Lower lobe of right lung (tissue), 2 donors: ENCODE results near the gene AZIN2. TPM values are rescaled to one million over a fixed set of nuclear protein-coding genes. Genes with fewer than 3 reads are reported as not detected.
A peak's percentile ranks its signal among the peaks of the same experiment; 100 is the strongest.

ENCODE experiments used
- ATAC-seq, 2 donors: fragments of 200-7000 bp; cut with Tn5 transposase; one replicate each; pipeline ENCODE4 v1.9.1; 2020 to 2022; ENCODE audit warnings: mild to moderate bottlenecking in 2 of 2, moderate library complexity in 2 of 2
- DNase-seq: peaks from one replicate; pipeline ENCODE4 v3.0.0-alpha.2; 2020
- H3K27ac ChIP-seq: fragments of 200-600 bp; one replicate; pipeline ENCODE4 v1.8.0; 2022
- H3K27me3 ChIP-seq: fragments of 200-600 bp; one replicate; pipeline ENCODE4 v1.8.0; 2022; ENCODE audit warnings: low read depth
- H3K36me3 ChIP-seq: fragments of 200-600 bp; one replicate; pipeline ENCODE4 v1.8.0; 2022; ENCODE audit warnings: mild to moderate bottlenecking
- H3K4me1 ChIP-seq: fragments of 200-600 bp; one replicate; pipeline ENCODE4 v1.8.0; 2022
- H3K4me3 ChIP-seq: fragments of 200-600 bp; one replicate; pipeline ENCODE4 v1.8.0; 2022; ENCODE audit warnings: mild to moderate bottlenecking
- H3K9me3 ChIP-seq: fragments of 200-600 bp; one replicate; pipeline ENCODE4 v1.8.0; 2022
- intact Hi-C: fragments of 100-400 bp; cut with DNase I; formaldehyde crosslinking; loops from one replicate; pipeline ENCODE4 v1.11.0; 2022
- long read RNA-seq: library from polyadenylated mRNA; unstranded; transcript quantifications from one replicate; pipeline ENCODE4 v2.0.0, GENCODE V29; 2021
- total RNA-seq: library from RNA; stranded (reverse); fragmentation: NEBNext Ultra II Directional; extraction: Animal tissue kit (Norgen Biotek cat#: 25700); gene quantifications from one replicate; pipeline ENCODE4 v1.2.1, GENCODE V29; 2021
- TF ChIP-seq, protein P1 (sequence below): fragments of 200-600 bp; IDR thresholded peaks from one replicate; pipeline ENCODE4 v1.8.0; 2022; ENCODE audit warnings: antibody characterized with exemption, mild to moderate bottlenecking
- donor health status: DM: no; HTN: yes; CAD: no; lungs with severe emphysema.

AZIN2 gene
- total RNA-seq = 2.4 TPM
- long read RNA-seq, partial matches to known transcripts = 1 of 5 reads
- long read RNA-seq, other reads (novel, unspliced or antisense) = 4 of 5 reads

DNA sequence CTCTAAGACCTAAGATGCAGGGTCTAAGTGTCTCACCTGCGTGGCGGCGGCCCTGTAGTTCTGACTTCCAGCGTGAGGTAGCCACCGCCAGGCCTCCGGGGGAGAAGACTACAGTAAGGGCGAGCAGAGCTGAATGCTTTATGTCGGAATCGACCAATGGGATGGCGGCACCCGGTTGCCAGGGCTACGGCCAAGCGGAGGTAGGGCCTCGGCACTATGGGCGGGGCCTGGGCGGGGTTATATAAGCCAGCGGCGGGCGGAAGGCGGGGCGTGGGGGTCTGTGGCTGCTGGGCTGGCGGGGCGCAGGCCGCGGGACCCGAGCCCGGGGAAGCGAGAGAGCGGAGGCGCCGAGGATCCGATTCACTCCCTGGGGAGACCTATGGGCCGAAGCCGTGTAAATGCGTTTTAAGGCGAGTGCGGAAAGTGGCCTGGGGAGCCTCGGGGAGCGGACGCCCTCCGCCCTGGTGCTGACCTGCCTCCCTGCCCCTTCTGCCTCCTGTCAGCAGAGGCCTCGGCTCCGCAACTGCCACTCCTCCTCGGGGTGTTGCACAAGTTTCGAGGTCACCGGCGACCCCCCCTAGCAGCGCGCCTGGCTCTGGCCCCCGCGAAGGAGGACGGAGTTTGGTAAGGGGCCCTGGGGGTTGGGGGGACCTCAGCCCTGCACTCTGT, at the start of gene AZIN2:
AZIN2 (plus strand) TSS at position 269 of the 669 bp plus-strand sequence. CDS start 1,097 bp downstream, outside the sequence.
- Histone ChIP-seq H3K4me1 (peaks cover 19% of the 10 kb centered on the region), H3K27me3 (no peaks in the 10 kb centered on the region), H3K9me3 (no peaks in the 10 kb centered on the region), H3K27ac (peak within 1 kb of the TSS; percentile 59), H3K36me3 (no peaks in the 10 kb centered on the region), H3K4me3 (peak within 1 kb of the TSS; percentile 80)
- DNase-seq = peak; percentile 99
- intact Hi-C loops = no loop called here
- ATAC-seq = peak; percentile 98 to 99
- TF ChIP-seq, protein P1, sequence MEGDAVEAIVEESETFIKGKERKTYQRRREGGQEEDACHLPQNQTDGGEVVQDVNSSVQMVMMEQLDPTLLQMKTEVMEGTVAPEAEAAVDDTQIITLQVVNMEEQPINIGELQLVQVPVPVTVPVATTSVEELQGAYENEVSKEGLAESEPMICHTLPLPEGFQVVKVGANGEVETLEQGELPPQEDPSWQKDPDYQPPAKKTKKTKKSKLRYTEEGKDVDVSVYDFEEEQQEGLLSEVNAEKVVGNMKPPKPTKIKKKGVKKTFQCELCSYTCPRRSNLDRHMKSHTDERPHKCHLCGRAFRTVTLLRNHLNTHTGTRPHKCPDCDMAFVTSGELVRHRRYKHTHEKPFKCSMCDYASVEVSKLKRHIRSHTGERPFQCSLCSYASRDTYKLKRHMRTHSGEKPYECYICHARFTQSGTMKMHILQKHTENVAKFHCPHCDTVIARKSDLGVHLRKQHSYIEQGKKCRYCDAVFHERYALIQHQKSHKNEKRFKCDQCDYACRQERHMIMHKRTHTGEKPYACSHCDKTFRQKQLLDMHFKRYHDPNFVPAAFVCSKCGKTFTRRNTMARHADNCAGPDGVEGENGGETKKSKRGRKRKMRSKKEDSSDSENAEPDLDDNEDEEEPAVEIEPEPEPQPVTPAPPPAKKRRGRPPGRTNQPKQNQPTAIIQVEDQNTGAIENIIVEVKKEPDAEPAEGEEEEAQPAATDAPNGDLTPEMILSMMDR = no peak

DNA sequence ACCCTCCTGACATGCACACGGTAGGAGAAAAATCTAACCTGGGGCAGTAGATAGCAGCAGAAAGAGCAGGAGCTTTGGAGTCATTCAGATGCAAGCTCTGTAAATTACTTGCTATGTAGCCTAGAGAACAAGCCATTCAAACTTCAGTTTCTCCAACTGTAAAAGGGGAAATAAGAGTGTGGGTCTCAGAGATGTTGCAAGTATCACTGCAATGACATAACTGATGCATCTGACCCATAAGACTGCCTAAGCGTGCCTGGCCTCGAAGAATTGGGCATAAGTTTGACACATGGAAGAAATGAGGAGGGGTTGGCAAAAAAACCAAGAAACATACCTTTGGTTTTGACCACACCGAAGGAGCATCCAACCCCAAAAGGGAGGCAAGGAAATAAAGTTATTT, 49.4 kb upstream of the AZIN2 start:
- ATAC-seq = no peak
- peaks cover 49% of the 10 kb centered on the region for H3K4me1 ChIP-seq

DNA sequence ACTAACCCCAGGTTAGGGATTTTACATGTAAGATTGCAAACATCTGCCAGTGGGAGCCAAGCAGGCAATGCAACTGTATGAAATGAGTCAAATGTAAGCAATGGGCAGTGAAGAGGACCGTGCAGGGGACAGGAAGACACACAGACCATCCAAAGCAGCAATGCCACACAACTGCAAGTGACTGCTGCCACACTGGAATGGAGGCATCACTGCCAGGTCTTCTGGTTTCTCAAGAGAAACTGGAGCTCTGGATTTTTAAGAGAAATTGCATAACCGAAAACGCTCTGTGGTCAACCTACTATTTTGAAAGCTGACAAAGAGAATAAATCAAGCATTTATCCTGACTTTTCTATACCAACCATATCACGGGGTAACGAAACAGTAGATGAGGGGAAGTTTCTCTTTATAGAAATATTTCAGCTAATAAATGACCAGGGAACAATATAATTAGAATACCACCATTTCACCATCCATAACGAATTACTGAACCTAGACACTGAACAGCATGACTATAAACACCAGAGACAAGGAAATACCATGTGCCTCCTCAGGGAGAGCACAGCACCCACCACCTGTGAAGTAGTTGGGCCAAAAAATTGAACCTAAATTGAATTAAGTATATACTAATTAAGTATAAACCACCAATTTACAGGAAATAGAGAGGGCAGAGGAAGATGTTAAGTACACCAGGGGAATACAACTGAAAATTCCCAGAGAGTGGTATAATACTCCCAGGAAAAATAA, 48.7 kb upstream of the AZIN2 start:
- H3K27ac ChIP-seq = no peak overlapping the region
- H3K4me1 ChIP-seq = peaks cover 52% of the 10 kb centered on the region
- TF ChIP-seq, protein P1 = no peak

More for the DNA sequence above, 49.4 kb upstream of the AZIN2 start:
- Histone ChIP-seq H3K4me3 (no peak overlapping the region), H3K27me3 (no peaks in the 10 kb centered on the region), H3K9me3 (no peaks in the 10 kb centered on the region), H3K36me3 (peaks cover 10% of the 10 kb centered on the region), H3K27ac (no peak overlapping the region)
- intact Hi-C loops = no loop called here
- DNase-seq = no peak
- TF ChIP-seq, protein P1 = no peak

DNA sequence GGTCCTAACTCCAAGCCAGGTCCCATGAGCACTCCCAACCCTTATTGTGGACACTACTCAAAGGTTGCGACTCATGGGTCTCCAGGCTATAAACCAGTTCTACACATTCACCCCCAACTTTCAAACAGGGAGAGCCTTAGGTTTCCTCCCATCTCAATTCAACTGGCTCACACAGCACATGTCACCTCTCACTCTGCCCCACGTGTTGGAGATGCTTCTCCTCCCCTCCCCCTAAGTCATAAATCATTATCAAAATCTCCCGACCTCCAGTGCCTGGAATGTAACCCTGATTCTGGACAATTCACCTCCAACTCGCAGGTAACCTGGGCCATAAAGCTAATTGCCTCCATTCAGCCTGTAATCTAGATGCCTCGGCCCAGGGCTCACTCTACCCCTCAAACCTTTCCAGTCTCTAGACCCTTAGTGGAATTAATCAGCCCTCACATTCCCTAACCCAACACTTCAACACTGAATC, 44.9 kb upstream of the AZIN2 start:
- Histone ChIP-seq H3K36me3 (peaks cover 5% of the 10 kb centered on the region), H3K27ac (peak overlapping the region; percentile 87), H3K4me1 (peaks cover 37% of the 10 kb centered on the region), H3K27me3 (no peaks in the 10 kb centered on the region), H3K9me3 (no peaks in the 10 kb centered on the region), H3K4me3 (peak overlapping the region; percentile 84)
- TF ChIP-seq, protein P1 = no peak
- intact Hi-C loops = no loop called here
- ATAC-seq (peak; percentile 5 to 13), DNase-seq (no peak)

More for the DNA sequence above, 48.7 kb upstream of the AZIN2 start:
- Histone ChIP-seq H3K9me3 (no peaks in the 10 kb centered on the region), H3K27me3 (no peaks in the 10 kb centered on the region), H3K4me3 (no peak overlapping the region), H3K36me3 (peaks cover 10% of the 10 kb centered on the region)
- DNase-seq (no peak), ATAC-seq (no peak)
- intact Hi-C loops = no loop called here

DNA sequence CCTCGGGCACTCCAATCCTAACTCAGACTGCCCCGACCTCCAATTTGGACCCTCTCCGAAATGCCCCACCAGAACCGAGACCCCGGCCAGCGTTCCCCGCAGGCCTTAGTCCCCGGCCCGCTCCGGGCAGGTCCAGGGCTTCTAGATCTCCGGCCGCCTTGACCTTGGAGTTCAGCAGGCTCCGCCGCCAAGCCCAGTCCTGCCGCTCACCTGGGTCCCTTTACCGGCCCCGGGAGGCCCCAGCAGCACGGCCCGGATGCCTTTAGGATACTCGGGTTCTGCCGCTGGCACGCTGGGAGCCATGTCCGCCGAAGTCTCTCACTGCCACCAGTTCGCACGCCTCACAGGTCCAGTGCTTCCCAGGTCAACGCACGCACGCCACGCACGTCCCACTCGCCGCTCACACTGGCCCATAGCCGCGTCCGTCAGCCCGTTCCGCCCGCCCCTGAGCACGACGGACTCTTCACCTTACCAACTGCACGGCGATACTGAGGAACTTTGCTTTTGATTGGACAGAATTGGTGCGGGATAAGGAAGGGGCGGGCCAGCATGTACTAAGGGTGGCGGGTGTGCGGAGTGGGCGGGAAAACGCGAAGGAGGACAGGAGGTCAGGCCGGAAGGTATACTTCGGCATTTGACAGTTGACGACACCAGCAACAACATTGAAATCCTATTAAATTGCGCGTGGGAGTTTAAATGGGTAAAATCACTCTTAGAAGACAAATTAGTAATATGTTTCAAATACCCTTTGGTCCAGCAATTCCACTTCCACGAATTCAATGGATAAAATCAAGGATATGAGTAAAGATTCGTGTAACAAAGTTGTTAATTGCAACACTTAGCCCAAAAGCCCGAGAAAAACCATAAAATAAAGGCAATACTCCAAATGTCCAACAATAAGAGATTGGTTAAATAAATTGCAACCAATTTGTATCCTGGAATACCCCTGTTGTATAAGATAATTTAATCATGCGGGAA, 44.1 kb upstream of the AZIN2 start, which contains the start of gene AK2:
AK2 (minus strand) TSS at position 358 of the 978 bp plus-strand sequence; CDS start at position 303, 55 bp downstream.
- ATAC-seq (peak; percentile 100), DNase-seq (peak; percentile 97)
- intact Hi-C loops = no loop called here
- H3K4me1 ChIP-seq = peaks cover 31% of the 10 kb centered on the region
- no peaks in the 10 kb centered on the region for H3K27me3 ChIP-seq
- no peaks in the 10 kb centered on the region for H3K9me3 ChIP-seq
- peaks cover 5% of the 10 kb centered on the region for H3K36me3 ChIP-seq
- peak within 1 kb of the TSS; percentile 84 for H3K4me3 ChIP-seq
- H3K27ac ChIP-seq = peak within 1 kb of the TSS; percentile 87
- TF ChIP-seq, protein P1 = no peak
